H9 (cell line): ENCODE results near the gene IRF4. TPM values are rescaled to one million over a fixed set of nuclear protein-coding genes. Genes with fewer than 3 reads are reported as not detected.

Source experiments
- DNase-seq: peaks from one replicate; pipeline ENCODE4 v3.0.0-alpha.2; 2017
- H2AFZ ChIP-seq: one replicate; pipeline ENCODE4 v1.6.1; 2013; ENCODE audit warnings: mild to moderate bottlenecking, low read length, control low read depth, moderate library complexity
- H2AK5ac ChIP-seq: 2 replicates; pipeline ENCODE4 v1.6.1; 2013; ENCODE audit warnings: low read length, control low read depth, mixed read lengths; ENCODE audit not compliant: insufficient read length
- H2BK120ac ChIP-seq: one replicate; pipeline ENCODE4 v1.6.1; 2013; ENCODE audit warnings: low read depth, mild to moderate bottlenecking, low read length, control low read depth, inconsistent platforms; ENCODE audit not compliant: poor library complexity, severe bottlenecking
- H2BK12ac ChIP-seq: 2 replicates; pipeline ENCODE4 v1.6.1; 2013; ENCODE audit warnings: low read length, control low read depth, mixed read lengths, low read depth; ENCODE audit not compliant: insufficient read length
- H2BK15ac ChIP-seq: 2 replicates; pipeline ENCODE4 v1.6.1; 2013; ENCODE audit warnings: low read depth, low read length, control low read depth
- H2BK20ac ChIP-seq: one replicate; pipeline ENCODE4 v1.6.1; 2013; ENCODE audit warnings: low read depth, mild to moderate bottlenecking, low read length, control low read depth, inconsistent platforms; ENCODE audit not compliant: poor library complexity, severe bottlenecking
- H2BK5ac ChIP-seq: 2 replicates; pipeline ENCODE4 v1.6.1; 2013; ENCODE audit warnings: low read length, control low read depth, mixed read lengths; ENCODE audit not compliant: insufficient read length
- H3K14ac ChIP-seq: 2 replicates; pipeline ENCODE4 v1.6.1; 2013; ENCODE audit warnings: low read length, control low read depth; ENCODE audit not compliant: insufficient read depth
- H3K18ac ChIP-seq: 2 replicates; pipeline ENCODE4 v1.6.1; 2013; ENCODE audit warnings: low read depth, mild to moderate bottlenecking, mixed read lengths, low read length, control low read depth; ENCODE audit not compliant: insufficient read length
- H3K23ac ChIP-seq: 2 replicates; pipeline ENCODE4 v1.6.1; 2013; ENCODE audit warnings: low read length, control low read depth, mixed read lengths, low read depth; ENCODE audit not compliant: insufficient read length
- H3K23me2 ChIP-seq: 2 replicates; pipeline ENCODE4 v1.6.1; 2013; ENCODE audit warnings: low read depth, mild to moderate bottlenecking, mixed read lengths, low read length, control low read depth; ENCODE audit not compliant: insufficient read length, poor library complexity, severe bottlenecking
- H3K27ac ChIP-seq: 2 replicates; pipeline ENCODE4 v1.5.1; 2013; ENCODE audit warnings: low read length, control low read depth, mixed read lengths, low read depth; ENCODE audit not compliant: insufficient read length
- H3K27me3 ChIP-seq: 2 replicates; pipeline ENCODE4 v1.6.1; 2013; ENCODE audit warnings: low read length, control low read depth, inconsistent platforms; ENCODE audit not compliant: insufficient read depth
- H3K4ac ChIP-seq: 2 replicates; pipeline ENCODE4 v1.6.1; 2013; ENCODE audit warnings: low read depth, mild to moderate bottlenecking, control low read depth, inconsistent platforms, low read length, moderate library complexity
- H3K4me1 ChIP-seq: 2 replicates; pipeline ENCODE4 v1.6.1; 2013; ENCODE audit warnings: low read length, control low read depth, inconsistent platforms; ENCODE audit not compliant: insufficient read depth
- H3K4me2 ChIP-seq: 2 replicates; pipeline ENCODE4 v1.6.1; 2013; ENCODE audit warnings: low read length, control low read depth, mixed read lengths; ENCODE audit not compliant: insufficient read length, insufficient read depth
- H3K56ac ChIP-seq: 2 replicates; pipeline ENCODE4 v1.6.1; 2013; ENCODE audit warnings: low read depth, mild to moderate bottlenecking, mixed read lengths, low read length, control low read depth; ENCODE audit not compliant: insufficient read length
- H3K79me1 ChIP-seq: 2 replicates; pipeline ENCODE4 v1.6.1; 2013; ENCODE audit warnings: low read depth, mild to moderate bottlenecking, moderate library complexity, low read length, control low read depth, inconsistent platforms; ENCODE audit not compliant: insufficient read depth, poor library complexity, severe bottlenecking
- H3K79me2 ChIP-seq: 2 replicates; pipeline ENCODE4 v1.6.1; 2013; ENCODE audit warnings: low read length, control low read depth, inconsistent platforms; ENCODE audit not compliant: insufficient read depth
- H3K9ac ChIP-seq: 2 replicates; pipeline ENCODE4 v1.6.1; 2013; ENCODE audit warnings: low read length, control low read depth, mixed read lengths; ENCODE audit not compliant: insufficient read length; ENCODE audit errors: extremely low read depth
- H3K9me3 ChIP-seq: one replicate; pipeline ENCODE4 v1.6.1; 2013; ENCODE audit warnings: low read depth, low read length, inconsistent platforms; ENCODE audit not compliant: control insufficient read depth
- H3T11ph ChIP-seq: one replicate; pipeline ENCODE4 v1.6.1; 2013; ENCODE audit warnings: mild to moderate bottlenecking, low read length, control low read depth, inconsistent platforms
- H4K20me1 ChIP-seq: one replicate; pipeline ENCODE4 v1.6.1; 2013; ENCODE audit not compliant: control insufficient read depth, insufficient read length, insufficient read depth
- H4K5ac ChIP-seq: 2 replicates; pipeline ENCODE4 v1.6.1; 2013; ENCODE audit warnings: low read depth, mild to moderate bottlenecking, mixed read lengths, low read length, control low read depth; ENCODE audit not compliant: insufficient read length
- H4K8ac ChIP-seq: replicated peaks from 2 replicates; pipeline ENCODE4 v1.6.1; 2013; ENCODE audit warnings: low read length, control low read depth, mixed read lengths, low read depth; ENCODE audit not compliant: insufficient read length
- H4K91ac ChIP-seq: 2 replicates; pipeline ENCODE4 v1.6.1; 2013; ENCODE audit warnings: low read depth, mild to moderate bottlenecking, moderate library complexity, mixed read lengths, low read length, control low read depth; ENCODE audit not compliant: insufficient read length
- H3K27ac Mint-ChIP-seq, 3 experiments: 2 replicates in 2 of 3; 3 replicates in 1 of 3; pipeline ENCODE4 v1.8.0; 2020 to 2021; ENCODE audit warnings: mixed read lengths in 3 of 3, mild to moderate bottlenecking in 1 of 3, moderate library complexity in 1 of 3
- H3K27me3 Mint-ChIP-seq: 2 replicates; pipeline ENCODE4 v1.8.0; 2021; ENCODE audit warnings: low read depth, mild to moderate bottlenecking, moderate library complexity, mixed read lengths
- H3K36me3 Mint-ChIP-seq, 3 experiments: 2 replicates in 2 of 3; 3 replicates in 1 of 3; pipeline ENCODE4 v1.8.0; 2020 to 2021; ENCODE audit warnings: low read depth in 3 of 3, mixed read lengths in 3 of 3; ENCODE audit not compliant: insufficient read depth in 1 of 3
- H3K4me1 Mint-ChIP-seq, 2 experiments: 2 replicates each; pipeline ENCODE4 v1.8.0; 2020; ENCODE audit warnings: mixed read lengths in 2 of 2
- H3K4me3 Mint-ChIP-seq, 2 experiments: 2 replicates in 1 of 2; 3 replicates in 1 of 2; pipeline ENCODE4 v1.8.0; 2020 to 2021; ENCODE audit warnings: mild to moderate bottlenecking in 2 of 2, mixed read lengths in 2 of 2, moderate library complexity in 1 of 2
- H3K9me3 Mint-ChIP-seq, 2 experiments: 2 replicates in 1 of 2; 3 replicates in 1 of 2; pipeline ENCODE4 v1.8.0; 2020; ENCODE audit warnings: mild to moderate bottlenecking in 2 of 2, mixed read lengths in 2 of 2, moderate library complexity in 1 of 2
- WGBS: extraction: QIAGEN DNeasy Blood & Tissue Kit; methylation state at CpG from one replicate; pipeline ENCODE4 v1.1.7; 2013; ENCODE audit warnings: missing lambda C conversion rate, low lambda C conversion rate, mixed read lengths; ENCODE audit not compliant: insufficient read length; ENCODE audit errors: extremely low coverage; 5-methylcytosine and 5-hydroxymethylcytosine counted together
- total RNA-seq: library from RNA; stranded (reverse); gene quantifications from 2 replicates; pipeline ENCODE4 v1.2.1, GENCODE V29; 2021
- TF ChIP-seq, protein P1 (sequence below): fragments of 200-600 bp; sonication (generic); conservative IDR thresholded peaks from 3 replicates; pipeline ENCODE4 v1.8.0; 2021; ENCODE audit warnings: antibody characterized with exemption, mild to moderate bottlenecking

The IRF4 gene
- total RNA-seq, 1 experiment from 2014 or later: 0.31 TPM

DNA sequence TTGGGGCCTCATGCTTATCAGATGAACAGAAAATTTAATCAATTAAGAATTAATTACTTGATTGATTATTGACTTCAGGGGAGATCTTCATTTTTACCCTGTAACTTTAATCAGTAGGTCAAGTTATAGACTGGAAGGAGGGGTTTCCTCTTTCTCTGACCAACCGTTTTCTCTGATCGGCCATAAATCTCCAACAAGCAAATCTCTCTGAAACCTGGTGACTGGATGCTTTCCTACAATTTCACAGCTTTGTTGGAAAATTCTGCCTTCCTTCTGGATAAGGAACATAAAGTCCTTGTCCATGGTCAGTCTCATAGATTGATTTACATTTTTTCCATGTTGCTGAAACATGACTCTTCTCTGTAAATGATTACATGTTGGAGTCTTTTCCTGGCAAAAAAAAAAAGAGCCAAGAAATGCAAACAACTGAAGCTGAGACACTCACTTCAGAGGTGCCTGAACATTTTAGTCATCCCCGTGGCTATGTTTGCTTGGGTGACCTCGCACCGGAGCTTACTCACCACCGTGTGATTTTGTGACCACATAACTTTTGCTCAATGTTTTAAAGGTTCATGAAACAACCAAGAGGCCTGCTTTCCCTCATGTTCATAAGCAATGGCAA lies 31.0 kb downstream of the IRF4 start:
- Histone ChIP-seq H4K20me1 (no peaks in the 10 kb centered on the region), H3K79me2 (no peaks in the 10 kb centered on the region), H2BK20ac (no peak overlapping the region), H3K4me2 (no peak overlapping the region), H3K4ac (no peak overlapping the region), H2BK15ac (no peak overlapping the region), H3K27ac (no peak overlapping the region), H3K79me1 (no peaks in the 10 kb centered on the region), H3K23ac (no peak overlapping the region), H4K5ac (no peak overlapping the region), H3K27me3 (no peaks in the 10 kb centered on the region), H3K56ac (no peak overlapping the region), H3T11ph (no peak overlapping the region), H3K9ac (no peak overlapping the region), H2AK5ac (no peak overlapping the region), H3K18ac (no peak overlapping the region), H3K4me1 (no peaks in the 10 kb centered on the region), H3K23me2 (peaks cover 2% of the 10 kb centered on the region), H4K8ac (no peak overlapping the region), H3K14ac (no peak overlapping the region), H2BK12ac (no peak overlapping the region), H2BK5ac (no peak overlapping the region), H4K91ac (no peak overlapping the region), H2BK120ac (no peak overlapping the region), H2AFZ (no peak overlapping the region), H3K9me3 (no peaks in the 10 kb centered on the region)
- no CpG with 5 or more reads among the region's 6 CpGs for WGBS
- Mint-ChIP-seq H3K27me3 (peaks cover 6% of the 10 kb centered on the region), H3K4me3 (no peak overlapping the region), H3K9me3 (peaks cover 12 to 14% of the 10 kb centered on the region in 2 experiments; a peak in 4 of 5 replicates), H3K36me3 (peaks cover 0 to 11% (median 4%) of the 10 kb centered on the region in 3 experiments; a peak in 3 of 7 replicates), H3K27ac (no peak overlapping the region), H3K4me1 (no peaks in the 10 kb centered on the region)
- TF ChIP-seq, protein P1, sequence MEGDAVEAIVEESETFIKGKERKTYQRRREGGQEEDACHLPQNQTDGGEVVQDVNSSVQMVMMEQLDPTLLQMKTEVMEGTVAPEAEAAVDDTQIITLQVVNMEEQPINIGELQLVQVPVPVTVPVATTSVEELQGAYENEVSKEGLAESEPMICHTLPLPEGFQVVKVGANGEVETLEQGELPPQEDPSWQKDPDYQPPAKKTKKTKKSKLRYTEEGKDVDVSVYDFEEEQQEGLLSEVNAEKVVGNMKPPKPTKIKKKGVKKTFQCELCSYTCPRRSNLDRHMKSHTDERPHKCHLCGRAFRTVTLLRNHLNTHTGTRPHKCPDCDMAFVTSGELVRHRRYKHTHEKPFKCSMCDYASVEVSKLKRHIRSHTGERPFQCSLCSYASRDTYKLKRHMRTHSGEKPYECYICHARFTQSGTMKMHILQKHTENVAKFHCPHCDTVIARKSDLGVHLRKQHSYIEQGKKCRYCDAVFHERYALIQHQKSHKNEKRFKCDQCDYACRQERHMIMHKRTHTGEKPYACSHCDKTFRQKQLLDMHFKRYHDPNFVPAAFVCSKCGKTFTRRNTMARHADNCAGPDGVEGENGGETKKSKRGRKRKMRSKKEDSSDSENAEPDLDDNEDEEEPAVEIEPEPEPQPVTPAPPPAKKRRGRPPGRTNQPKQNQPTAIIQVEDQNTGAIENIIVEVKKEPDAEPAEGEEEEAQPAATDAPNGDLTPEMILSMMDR: no peak
- no peak for DNase-seq
